HFFc6 (cell line): Measurements from ENCODE around the gene ODC1. TPM values are rescaled to one million over a fixed set of nuclear protein-coding genes. Genes with fewer than 3 reads are reported as not detected.
"Not testable (repeated sequence)": the region's sequence is repeated elsewhere in the genome, so short reads cannot be mapped to it uniquely, and the experiment has no call there.

Source experiments
- DNase-seq: peaks from one replicate; pipeline ENCODE4 v3.0.0-alpha.2; 2018
- H3K27ac Mint-ChIP-seq: 2 replicates; pipeline ENCODE4 v1.8.0; 2020; ENCODE audit warnings: mild to moderate bottlenecking, mixed read lengths
- H3K27me3 Mint-ChIP-seq: 2 replicates; pipeline ENCODE4 v1.8.0; 2021; ENCODE audit warnings: mild to moderate bottlenecking, moderate library complexity, mixed read lengths; ENCODE audit not compliant: insufficient read depth
- H3K36me3 Mint-ChIP-seq: 2 replicates; pipeline ENCODE4 v1.8.0; 2021; ENCODE audit warnings: low read depth, mixed read lengths
- H3K4me1 Mint-ChIP-seq: 2 replicates; pipeline ENCODE4 v1.8.0; 2020; ENCODE audit warnings: low read depth, mixed read lengths
- H3K4me3 Mint-ChIP-seq: 2 replicates; pipeline ENCODE4 v1.8.0; 2020; ENCODE audit warnings: mild to moderate bottlenecking, moderate library complexity, mixed read lengths
- H3K9me3 Mint-ChIP-seq: 2 replicates; pipeline ENCODE4 v1.8.0; 2020; ENCODE audit warnings: mild to moderate bottlenecking, mixed read lengths
- CTCF ChIP-seq: fragments of 200-600 bp; sonication (generic); IDR thresholded peaks from 2 replicates; pipeline ENCODE4 v1.5.0; 2021; ENCODE audit warnings: antibody characterized with exemption, mild to moderate bottlenecking
- total RNA-seq, 6 experiments: library from RNA; stranded (reverse); fragmentation: NEBNext Ultra II Directional; extraction: Animal tissue kit (Norgen Biotek cat#: 25700); gene quantifications; 2 replicates in 1 of 6; 3 replicates in 5 of 6; pipeline ENCODE4 v1.2.3, GENCODE V29; 2021

Gene ODC1
- total RNA-seq, 6 experiments from 2014 or later, result 116 to 155 (median 143) TPM

- peaks cover 43% of the 10 kb centered on the region for H3K36me3 Mint-ChIP-seq
- H3K27ac Mint-ChIP-seq, result no peak overlapping the region
- peaks cover 7% of the 10 kb centered on the region for H3K27me3 Mint-ChIP-seq
- peaks cover 30% of the 10 kb centered on the region for H3K4me1 Mint-ChIP-seq
- H3K9me3 Mint-ChIP-seq, result peaks cover 5% of the 10 kb centered on the region
- H3K4me3 Mint-ChIP-seq, result no peak overlapping the region
- no peak for TF ChIP-seq CTCF
- DNase-seq, result no peak
Measured at GRCh38 chr2:10444463-10444862, 3.7 kb downstream of the ODC1 start.

DNA sequence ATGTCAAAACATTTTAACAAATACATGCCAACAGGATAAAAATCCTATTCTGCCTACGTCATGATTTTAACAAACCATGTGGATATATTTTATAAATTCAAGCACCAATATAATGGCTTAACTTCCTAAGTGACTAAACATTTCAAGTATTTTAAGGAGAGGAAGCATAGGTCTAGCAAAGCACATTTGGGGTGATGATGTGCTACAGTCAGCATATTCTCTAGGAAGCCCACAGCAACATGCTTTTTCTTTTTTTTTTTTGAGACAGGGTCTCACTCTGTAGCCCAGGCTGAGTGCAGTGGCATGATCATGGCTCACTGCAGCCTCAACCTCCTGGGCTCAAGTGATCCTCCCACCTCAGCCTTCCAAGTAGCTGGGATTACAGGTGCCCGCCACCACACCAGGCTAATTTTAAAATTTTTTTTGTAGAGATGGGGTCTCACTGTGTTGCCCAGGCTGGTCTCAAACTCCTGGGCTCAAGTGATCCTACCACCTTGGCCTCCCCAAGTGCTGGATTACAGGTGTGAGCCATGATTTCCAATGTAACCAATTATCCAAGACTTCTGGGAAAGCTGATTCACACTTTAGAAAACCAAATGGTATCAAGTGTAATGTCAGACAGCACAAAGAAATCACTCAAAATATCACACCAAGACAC, 5.5 kb downstream of the ODC1 start:
- peaks cover 30% of the 10 kb centered on the region for H3K4me1 Mint-ChIP-seq
- not testable (repeated sequence) for H3K9me3 Mint-ChIP-seq, H3K27ac Mint-ChIP-seq, H3K4me3 Mint-ChIP-seq, DNase-seq
- H3K27me3 Mint-ChIP-seq, result peaks cover 10% of the 10 kb centered on the region
- peaks cover 43% of the 10 kb centered on the region for H3K36me3 Mint-ChIP-seq

DNA sequence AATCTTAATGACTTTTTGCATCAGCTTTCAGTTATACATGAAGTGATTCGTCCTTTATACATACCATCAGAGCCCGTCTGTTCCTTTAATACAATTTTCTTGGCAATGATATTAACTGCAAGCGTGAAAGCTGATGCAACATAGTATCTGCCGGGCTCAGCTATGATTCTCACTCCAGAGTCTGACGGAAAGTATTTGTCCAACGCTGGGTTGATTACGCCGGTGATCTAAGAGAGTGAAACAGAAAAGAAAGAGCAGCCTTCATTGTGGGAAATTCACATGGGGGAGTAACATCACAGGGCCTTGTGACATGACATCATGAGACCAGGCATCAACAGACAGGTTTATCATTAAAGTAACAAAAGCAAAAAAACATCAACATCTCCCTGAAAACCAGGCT, 6.2 kb downstream of the ODC1 start:
- Mint-ChIP-seq H3K36me3 (peaks cover 38% of the 10 kb centered on the region), H3K4me1 (peaks cover 24% of the 10 kb centered on the region), H3K9me3 (no peaks in the 10 kb centered on the region; the same call in 1 of the 2 replicates), H3K27ac (peak overlapping the region; percentile 17; the same call in 1 of the 2 replicates), H3K27me3 (peaks cover 6% of the 10 kb centered on the region), H3K4me3 (no peak overlapping the region)
- TF ChIP-seq CTCF, result no peak
- no peak for DNase-seq

GRCh38 chr2:10440736-10441135, 7.4 kb downstream of the ODC1 start:
- H3K27ac Mint-ChIP-seq, result no peak overlapping the region
- no peak for DNase-seq
- peaks cover 6% of the 10 kb centered on the region for H3K27me3 Mint-ChIP-seq
- H3K9me3 Mint-ChIP-seq, result no peaks in the 10 kb centered on the region
- no peak overlapping the region for H3K4me3 Mint-ChIP-seq
- no peak for TF ChIP-seq CTCF
- H3K4me1 Mint-ChIP-seq, result peaks cover 15% of the 10 kb centered on the region
- H3K36me3 Mint-ChIP-seq, result peaks cover 38% of the 10 kb centered on the region

DNA sequence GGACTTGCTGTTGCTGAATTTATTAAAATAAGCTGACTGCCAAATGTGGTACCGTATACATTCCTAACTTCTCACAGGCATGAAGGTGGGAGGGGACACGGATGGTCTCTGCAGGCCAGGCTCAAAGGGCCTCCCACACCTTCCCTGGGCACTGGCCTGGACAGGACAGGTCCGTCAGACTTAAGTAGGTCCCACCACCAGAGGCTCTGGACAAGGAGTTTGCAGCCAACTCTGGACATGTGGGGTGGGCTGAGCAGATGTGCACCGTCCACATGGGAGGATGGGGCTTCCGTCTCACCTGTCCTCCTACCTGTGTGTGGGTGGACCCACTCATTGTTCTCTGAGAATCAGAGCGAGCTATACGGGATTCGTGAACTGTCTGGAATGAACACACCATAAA, 8.2 kb downstream of the ODC1 start:
- TF ChIP-seq CTCF, result no peak
- H3K27ac Mint-ChIP-seq, result peak overlapping the region; percentile 21; the same call in 1 of the 2 replicates
- H3K4me1 Mint-ChIP-seq, result peaks cover 14% of the 10 kb centered on the region
- no peaks in the 10 kb centered on the region for H3K9me3 Mint-ChIP-seq
- peaks cover 6% of the 10 kb centered on the region for H3K27me3 Mint-ChIP-seq
- no peak for DNase-seq
- peaks cover 38% of the 10 kb centered on the region for H3K36me3 Mint-ChIP-seq
- H3K4me3 Mint-ChIP-seq, result no peak overlapping the region

DNA sequence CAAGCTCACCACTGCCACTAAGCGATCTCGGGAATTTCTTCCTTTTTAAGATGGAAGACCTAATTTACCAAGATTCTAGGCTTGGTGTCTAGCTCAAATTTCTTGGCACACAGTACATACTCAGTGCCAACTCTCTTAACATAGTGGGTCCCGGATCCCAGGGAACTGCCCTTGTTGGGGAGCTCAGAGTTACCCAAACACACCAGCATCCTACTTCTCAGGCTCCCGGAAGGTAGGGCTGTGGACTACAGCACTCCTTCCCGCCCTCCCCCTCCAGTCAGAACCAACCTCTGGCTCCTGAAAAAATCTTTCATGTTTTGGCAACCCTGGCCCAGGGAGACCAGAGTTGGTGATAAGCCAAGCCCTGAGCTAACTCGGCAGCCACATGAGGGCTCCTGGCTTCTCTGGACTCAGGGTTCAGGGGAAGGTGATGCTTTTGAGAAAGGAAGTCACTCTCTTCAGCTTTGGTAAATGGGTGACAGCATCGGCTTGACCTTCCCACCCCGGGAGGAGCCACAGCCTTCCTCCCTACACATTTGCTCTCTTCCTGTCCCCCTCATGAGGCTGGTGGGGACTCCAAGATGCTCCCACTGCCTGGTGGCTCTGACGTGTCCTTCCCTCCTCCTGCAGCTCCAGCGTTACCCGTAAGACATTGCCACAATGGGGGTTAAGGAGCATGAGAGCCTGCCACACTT, 8.8 kb downstream of the ODC1 start:
- TF ChIP-seq CTCF, result no peak
- peak overlapping the region; percentile 21; the same call in 1 of the 2 replicates for H3K27ac Mint-ChIP-seq
- no peak for DNase-seq
- H3K36me3 Mint-ChIP-seq, result peaks cover 31% of the 10 kb centered on the region
- no peaks in the 10 kb centered on the region for H3K9me3 Mint-ChIP-seq
- no peak overlapping the region for H3K4me3 Mint-ChIP-seq
- peaks cover 7% of the 10 kb centered on the region for H3K4me1 Mint-ChIP-seq
- H3K27me3 Mint-ChIP-seq, result peaks cover 6% of the 10 kb centered on the region
